Stimulated activated CD8-positive, alpha-beta memory T cell treated with anti-CD3 and anti-CD28 coated beads, Interleukin-7, amount 100 ng/mL, for 1 hour (primary cell): ENCODE data around the gene PATE1.
"Not testable (repeated sequence)": the region's sequence is repeated elsewhere in the genome, so short reads cannot be mapped to it uniquely, and the experiment has no call there.

Source experiments
- DNase-seq, 2 donors: peaks; one replicate each; pipeline ENCODE4 v3.0.0-alpha.2; 2020; ENCODE audit warnings: low read depth in 2 of 2

The PATE1 gene

GRCh38 chr11:125745979-125746378 lies at the start of gene PATE1:
PATE1 (plus strand) TSS chr11:125746279; CDS start chr11:125746305, 26 bp downstream.
- DNase-seq, result no peak

- no peak for DNase-seq
Measured at GRCh38 chr11:125701018-125701610, 45.0 kb upstream of the PATE1 start.

DNA sequence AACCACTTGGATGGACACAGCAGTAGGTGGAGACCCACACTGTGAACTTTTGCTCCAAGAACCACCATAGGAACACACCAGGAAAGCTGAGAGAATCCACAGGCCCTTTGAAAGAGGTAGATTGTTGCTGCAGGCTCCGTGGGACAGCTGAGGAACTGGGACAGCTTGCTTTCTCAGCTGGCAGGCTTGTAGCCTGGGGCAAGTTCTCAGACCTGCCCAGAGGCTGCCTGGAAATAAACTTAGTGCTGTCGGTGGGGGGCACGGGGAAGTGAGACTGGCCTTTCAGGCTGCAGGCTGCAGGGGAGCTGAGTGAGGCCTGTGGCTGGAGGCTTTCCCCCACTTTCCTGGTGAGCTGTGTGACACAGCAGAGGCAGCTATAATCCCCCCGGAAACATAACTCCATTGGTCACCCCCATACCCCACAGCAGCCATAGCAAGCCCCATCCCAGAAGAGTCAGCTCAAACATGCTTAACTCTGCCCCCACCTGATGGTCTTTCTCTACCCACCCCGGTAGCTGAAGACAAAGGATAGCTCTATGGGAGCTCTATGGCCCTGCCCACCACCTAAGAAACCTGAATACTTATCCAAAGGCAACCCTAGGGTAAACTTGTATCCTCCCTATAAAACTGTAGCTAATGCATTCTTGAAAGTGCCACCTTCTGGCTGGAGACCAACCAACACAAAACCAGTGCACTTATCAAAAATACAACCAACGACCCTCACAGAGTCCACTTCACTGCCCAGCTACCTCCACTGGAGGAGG lies 44.0 kb upstream of the PATE1 start:
- DNase-seq, result no peak

- not testable (repeated sequence) for DNase-seq
Measured at GRCh38 chr11:125704686-125705085, 41.4 kb upstream of the PATE1 start.

- DNase-seq, result no peak
Measured at GRCh38 chr11:125720781-125721180, 25.3 kb upstream of the PATE1 start.

- no peak for DNase-seq
Measured at GRCh38 chr11:125724125-125724524, 22.0 kb upstream of the PATE1 start.

GRCh38 chr11:125728969-125729368 lies 17.1 kb upstream of the PATE1 start:
- DNase-seq, result no peak

GRCh38 chr11:125740617-125741016 lies 5.5 kb upstream of the PATE1 start:
- DNase-seq, result no peak

DNA sequence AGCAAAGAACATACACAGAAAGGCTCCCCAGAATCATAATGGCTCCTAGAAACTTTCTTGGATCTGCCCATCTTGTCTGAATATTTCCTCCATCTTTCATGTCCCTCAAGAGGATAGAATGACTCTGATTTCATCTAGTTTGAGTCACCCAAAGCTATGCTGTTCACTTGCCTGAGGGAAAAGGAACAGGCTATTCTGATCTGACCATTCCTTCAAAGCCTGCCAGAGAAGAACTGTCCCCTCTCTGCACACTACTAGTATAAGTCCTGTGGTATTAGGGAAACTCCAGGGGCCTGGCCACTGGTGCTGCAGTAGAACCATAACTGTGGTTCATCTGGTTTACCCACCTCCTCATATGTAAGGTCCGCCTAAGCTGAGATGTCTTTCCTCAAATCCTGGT lies 2.4 kb upstream of the PATE1 start:
- DNase-seq, result no peak

GRCh38 chr11:125750629-125751028 lies 4.5 kb downstream of the PATE1 start:
- DNase-seq, result no peak

GRCh38 chr11:125756050-125756449 lies 10.0 kb downstream of the PATE1 start:
- DNase-seq, result no peak

- DNase-seq, result no peak
Measured at GRCh38 chr11:125762445-125762844, 16.4 kb downstream of the PATE1 start.

- DNase-seq, result no peak
Measured at GRCh38 chr11:125763483-125763882, 17.4 kb downstream of the PATE1 start.

DNA sequence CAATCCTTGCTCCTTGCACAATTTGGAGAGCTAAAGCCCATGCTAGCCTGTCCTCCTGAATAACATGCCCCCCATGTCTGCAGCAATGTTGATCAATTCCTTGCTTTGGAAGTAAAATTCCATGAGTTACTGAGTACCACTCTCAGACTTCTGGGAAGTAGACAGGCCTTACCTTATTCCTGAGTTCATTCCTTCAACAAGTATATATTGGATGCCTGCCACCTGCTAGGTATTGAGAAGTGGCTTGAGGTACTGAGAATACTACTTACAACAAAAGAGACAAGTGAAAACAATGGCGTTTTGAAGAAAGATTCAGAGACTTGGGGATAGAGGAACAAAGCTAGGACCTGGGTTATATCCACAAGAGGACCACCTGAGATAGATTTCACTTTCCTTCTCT lies 20.2 kb downstream of the PATE1 start:
- no peak for DNase-seq

GRCh38 chr11:125768336-125769046 lies 22.4 kb downstream of the PATE1 start:
- no peak for DNase-seq

GRCh38 chr11:125770583-125770982 lies 24.5 kb downstream of the PATE1 start:
- no peak for DNase-seq

DNA sequence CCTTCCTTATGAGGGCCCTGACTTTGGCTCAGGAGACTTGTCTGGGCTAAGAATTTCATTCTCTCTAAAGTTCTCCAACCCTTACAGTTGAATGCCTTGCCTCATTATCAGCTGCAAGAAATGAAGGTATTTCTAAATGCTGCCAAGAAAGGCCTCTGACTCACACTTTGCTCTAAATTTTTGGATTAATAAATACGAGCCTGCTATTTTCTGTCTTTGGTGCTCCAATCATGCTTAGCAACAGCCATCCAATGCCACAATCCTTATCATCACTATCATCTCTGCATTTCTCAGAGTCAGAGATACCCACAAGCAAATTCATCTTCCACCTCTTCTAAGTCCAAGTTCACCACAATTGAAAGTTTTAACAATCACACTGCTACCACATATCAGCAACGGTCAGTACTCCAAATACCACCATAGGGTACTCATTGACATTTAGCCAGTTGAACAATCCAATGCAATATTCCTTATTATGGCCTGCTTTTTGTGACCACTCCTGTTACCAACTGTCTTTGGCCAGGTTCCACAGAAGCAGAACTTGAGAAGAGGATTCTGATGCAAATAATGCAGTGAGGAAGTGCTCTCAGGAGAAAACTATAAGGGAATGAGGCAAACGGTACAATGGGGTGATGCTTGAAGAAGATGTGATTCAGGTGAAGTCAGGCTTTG lies 26.9 kb downstream of the PATE1 start:
- no peak for DNase-seq

GRCh38 chr11:125773516-125773915 lies 27.4 kb downstream of the PATE1 start:
- no peak for DNase-seq

- no peak for DNase-seq
Measured at GRCh38 chr11:125777309-125777708, 31.2 kb downstream of the PATE1 start.

- no peak for DNase-seq
Measured at GRCh38 chr11:125778728-125779127, 32.6 kb downstream of the PATE1 start, which contains the start of gene PATE2. PATE2 (minus strand) TSS chr11:125778828; CDS start chr11:125778773, 55 bp downstream.

GRCh38 chr11:125784678-125785077 lies 38.6 kb downstream of the PATE1 start:
- DNase-seq, result no peak

DNA sequence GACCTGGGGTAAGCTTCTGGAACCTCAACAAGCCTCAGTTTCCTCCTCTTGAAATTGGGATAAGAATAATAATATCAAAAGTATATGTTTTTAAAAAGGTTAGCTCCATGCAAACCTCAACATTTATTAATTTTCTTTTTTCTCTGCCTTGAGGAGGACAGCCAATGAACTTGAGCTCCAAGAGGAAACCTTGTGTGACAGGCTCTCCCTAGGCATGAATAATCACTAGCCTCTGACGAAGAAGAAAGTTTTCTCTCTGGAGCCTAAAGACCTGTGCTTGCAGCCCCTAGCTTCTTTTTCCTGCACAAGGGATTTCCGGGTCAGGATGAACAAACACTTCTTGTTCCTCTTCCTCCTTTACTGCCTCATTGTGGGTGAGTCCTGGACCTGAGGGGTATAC lies 41.7 kb downstream of the PATE1 start, which contains the start of gene PATE3:
Gene PATE3, plus strand, starts transcription at position 301 of the 400 bp plus-strand sequence. Its CDS starts 25 bp downstream, at position 326.
- DNase-seq, result no peak
